B cell (primary cell): Measurements from ENCODE around the gene MBOAT7.

Experiments
- EZH2 ChIP-seq: IDR thresholded peaks from 2 replicates; pipeline ENCODE4 v1.6.1; 2012; ENCODE audit warnings: borderline replicate concordance, low read depth, mild to moderate bottlenecking, moderate library complexity, low read length; ENCODE audit not compliant: insufficient read depth, poor library complexity, severe bottlenecking
- TF ChIP-seq, protein P1 (sequence below): fragments of 200-600 bp; IDR thresholded peaks from one replicate; pipeline ENCODE4 v1.8.0; 2022; ENCODE audit warnings: antibody characterized with exemption, mild to moderate bottlenecking

DNA sequence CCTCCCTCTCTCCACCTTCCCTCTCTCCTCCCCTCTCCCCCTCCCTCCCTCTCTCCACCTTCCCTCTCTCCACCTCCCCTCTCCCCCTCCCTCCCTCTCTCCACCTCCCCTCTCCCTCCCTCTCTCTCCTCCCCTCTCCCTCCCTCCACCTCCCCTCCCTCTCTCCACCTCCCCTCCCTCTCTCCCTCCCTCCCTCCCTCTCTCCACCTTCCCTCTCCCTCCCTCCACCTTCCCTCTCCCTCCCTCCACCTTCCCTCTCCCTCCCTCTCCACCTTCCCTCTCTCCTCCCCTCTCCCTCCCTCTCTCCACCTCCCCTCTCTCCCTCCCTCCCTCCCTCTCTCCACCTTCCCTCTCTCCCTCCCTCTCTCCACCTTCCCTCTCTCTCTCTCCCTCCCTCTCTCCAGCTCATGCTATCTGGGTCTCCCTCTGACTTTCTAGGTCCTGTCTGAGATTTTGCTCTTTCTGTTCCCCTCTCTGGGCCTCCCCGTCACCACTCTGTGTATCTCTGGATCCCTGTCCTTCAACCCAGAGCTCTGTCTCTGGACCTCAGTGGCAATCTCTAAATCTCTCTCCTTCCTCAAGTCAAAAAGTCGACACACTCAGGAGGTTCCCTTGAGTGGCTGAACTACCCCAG lies 55.3 kb downstream of the MBOAT7 start:
- no peak for TF ChIP-seq EZH2
- TF ChIP-seq, protein P1, sequence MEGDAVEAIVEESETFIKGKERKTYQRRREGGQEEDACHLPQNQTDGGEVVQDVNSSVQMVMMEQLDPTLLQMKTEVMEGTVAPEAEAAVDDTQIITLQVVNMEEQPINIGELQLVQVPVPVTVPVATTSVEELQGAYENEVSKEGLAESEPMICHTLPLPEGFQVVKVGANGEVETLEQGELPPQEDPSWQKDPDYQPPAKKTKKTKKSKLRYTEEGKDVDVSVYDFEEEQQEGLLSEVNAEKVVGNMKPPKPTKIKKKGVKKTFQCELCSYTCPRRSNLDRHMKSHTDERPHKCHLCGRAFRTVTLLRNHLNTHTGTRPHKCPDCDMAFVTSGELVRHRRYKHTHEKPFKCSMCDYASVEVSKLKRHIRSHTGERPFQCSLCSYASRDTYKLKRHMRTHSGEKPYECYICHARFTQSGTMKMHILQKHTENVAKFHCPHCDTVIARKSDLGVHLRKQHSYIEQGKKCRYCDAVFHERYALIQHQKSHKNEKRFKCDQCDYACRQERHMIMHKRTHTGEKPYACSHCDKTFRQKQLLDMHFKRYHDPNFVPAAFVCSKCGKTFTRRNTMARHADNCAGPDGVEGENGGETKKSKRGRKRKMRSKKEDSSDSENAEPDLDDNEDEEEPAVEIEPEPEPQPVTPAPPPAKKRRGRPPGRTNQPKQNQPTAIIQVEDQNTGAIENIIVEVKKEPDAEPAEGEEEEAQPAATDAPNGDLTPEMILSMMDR = no peak
